Central memory CD8-positive, alpha-beta T cell (primary cell): ENCODE data around the gene CRYGC.
"Not testable (repeated sequence)": the region's sequence is repeated elsewhere in the genome, so short reads cannot be mapped to it uniquely, and the experiment has no call there.

Experiments used
- ATAC-seq: fragments of 150-1000 bp; cut with Tn5 transposase; replicated peaks from 2 replicates; pipeline ENCODE4 v1.10.0; 2022; ENCODE audit warnings: mild to moderate bottlenecking, moderate FRiP score, moderate number of reproducible peaks; ENCODE audit not compliant: poor library complexity, severe bottlenecking; ENCODE audit errors: extremely low read depth
- DNase-seq, 2 donors: peaks; one replicate each; pipeline ENCODE4 v3.0.0; 2021; ENCODE audit warnings: low spot score in 2 of 2
- H3K27ac Mint-ChIP-seq: one replicate; pipeline ENCODE4 v1.8.0; 2022; ENCODE audit warnings: low read depth, mild to moderate bottlenecking, moderate library complexity, mixed read lengths
- H3K27me3 Mint-ChIP-seq: one replicate; pipeline ENCODE4 v1.8.0; 2022; ENCODE audit warnings: mixed read lengths
- H3K36me3 Mint-ChIP-seq: one replicate; pipeline ENCODE4 v1.8.0; 2022; ENCODE audit warnings: mild to moderate bottlenecking, moderate library complexity, mixed read lengths; ENCODE audit not compliant: insufficient read depth
- H3K4me1 Mint-ChIP-seq: one replicate; pipeline ENCODE4 v1.8.0; 2022; ENCODE audit warnings: mixed read lengths
- H3K4me3 Mint-ChIP-seq: one replicate; pipeline ENCODE4 v1.8.0; 2022; ENCODE audit warnings: mild to moderate bottlenecking, moderate library complexity, mixed read lengths
- H3K9me3 Mint-ChIP-seq: one replicate; pipeline ENCODE4 v1.8.0; 2022; ENCODE audit warnings: mixed read lengths

The CRYGC gene

DNA sequence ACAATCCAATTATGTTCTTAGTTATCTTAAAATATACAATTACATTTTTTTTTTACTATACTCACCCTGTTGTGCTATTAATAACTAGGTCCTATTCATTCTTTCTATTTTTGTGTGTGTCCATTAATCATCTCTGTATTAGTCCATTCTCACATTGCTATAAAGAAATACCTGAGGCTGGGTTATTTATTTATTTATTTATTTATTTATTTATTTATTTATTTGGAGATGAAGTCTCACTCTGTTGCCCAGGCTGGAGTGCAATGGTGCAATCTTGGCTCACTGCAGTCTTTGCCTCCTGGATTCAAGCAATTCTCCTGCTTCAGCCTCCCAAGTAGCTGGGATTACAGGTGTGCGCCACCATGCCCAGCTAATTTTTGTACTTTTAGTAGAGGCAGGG lies 30.9 kb downstream of the CRYGC start:
- not testable (repeated sequence) for H3K4me3 Mint-ChIP-seq, DNase-seq, ATAC-seq, H3K36me3 Mint-ChIP-seq, H3K4me1 Mint-ChIP-seq, H3K27ac Mint-ChIP-seq, H3K9me3 Mint-ChIP-seq, H3K27me3 Mint-ChIP-seq

DNA sequence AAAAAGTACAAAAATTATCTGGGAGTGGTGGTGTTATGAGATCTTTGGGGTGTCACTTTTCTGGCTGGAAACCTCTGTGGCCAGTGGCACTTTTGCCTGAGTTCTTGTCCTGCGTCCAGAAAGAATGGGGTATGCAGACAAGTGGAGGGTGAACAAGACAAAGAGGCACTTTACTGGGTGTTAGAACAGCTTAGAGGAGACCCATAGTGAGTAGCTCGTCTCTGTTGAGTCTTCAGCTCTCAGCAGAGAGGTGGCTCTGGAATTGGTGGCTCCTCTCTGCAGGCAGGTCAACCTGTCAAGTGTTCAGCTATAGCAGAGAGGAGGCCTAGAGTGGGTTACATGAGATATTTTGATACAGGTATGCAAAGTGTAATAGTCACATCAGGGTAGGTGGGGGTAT lies 31.4 kb downstream of the CRYGC start:
- H3K27ac Mint-ChIP-seq, result no peak overlapping the region
- H3K9me3 Mint-ChIP-seq, result no peaks in the 10 kb centered on the region
- peaks cover 3% of the 10 kb centered on the region for H3K36me3 Mint-ChIP-seq
- no peak for ATAC-seq
- peaks cover 8% of the 10 kb centered on the region for H3K4me1 Mint-ChIP-seq
- no peaks in the 10 kb centered on the region for H3K27me3 Mint-ChIP-seq
- DNase-seq, result no peak
- H3K4me3 Mint-ChIP-seq, result no peak overlapping the region

DNA sequence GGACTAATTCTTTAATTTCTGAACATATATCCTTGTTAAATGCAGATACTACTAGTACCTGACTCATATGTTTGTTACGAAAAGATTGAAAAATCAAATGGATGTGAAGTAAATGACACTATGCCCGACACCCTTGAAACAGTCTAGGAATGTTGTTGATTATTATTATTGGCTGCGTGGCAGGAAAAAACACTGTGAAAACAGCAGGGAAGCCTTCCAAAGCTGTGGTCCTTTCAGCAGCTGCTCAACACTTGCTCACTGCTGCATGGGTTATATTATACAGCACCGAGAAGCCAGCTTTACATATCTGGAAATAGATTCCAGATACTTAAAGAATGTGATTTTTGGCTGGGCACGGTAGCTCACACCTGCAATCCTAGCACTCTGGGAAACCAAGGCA lies 31.8 kb downstream of the CRYGC start:
- Mint-ChIP-seq H3K36me3 (peaks cover 3% of the 10 kb centered on the region), H3K9me3 (no peaks in the 10 kb centered on the region), H3K27ac (no peak overlapping the region), H3K27me3 (no peaks in the 10 kb centered on the region), H3K4me3 (no peak overlapping the region), H3K4me1 (peaks cover 8% of the 10 kb centered on the region)
- no peak for ATAC-seq
- DNase-seq, result no peak

DNA sequence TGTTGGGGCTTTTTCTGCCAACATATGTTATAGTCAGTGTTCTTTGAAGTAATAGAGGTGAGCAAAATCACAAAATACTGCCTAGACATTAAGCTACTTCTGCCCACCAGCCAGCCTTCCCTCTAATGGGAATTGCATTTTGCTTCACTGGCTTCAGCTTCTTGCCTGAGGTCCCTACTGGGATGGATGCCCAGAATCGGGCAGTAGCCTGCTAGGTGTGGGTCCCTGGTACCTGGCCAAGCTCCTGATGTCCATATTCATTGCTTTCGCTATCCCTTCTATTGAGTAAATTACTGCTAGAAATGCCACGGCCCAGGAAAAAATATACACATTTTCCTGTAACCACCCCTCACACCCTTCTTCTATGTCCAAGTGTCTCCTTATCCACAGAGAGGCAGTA lies 32.3 kb downstream of the CRYGC start:
- no peaks in the 10 kb centered on the region for H3K27me3 Mint-ChIP-seq
- H3K9me3 Mint-ChIP-seq, result no peaks in the 10 kb centered on the region
- ATAC-seq, result no peak
- peaks cover 3% of the 10 kb centered on the region for H3K36me3 Mint-ChIP-seq
- no peak overlapping the region for H3K4me3 Mint-ChIP-seq
- H3K4me1 Mint-ChIP-seq, result peaks cover 8% of the 10 kb centered on the region
- no peak for DNase-seq
- no peak overlapping the region for H3K27ac Mint-ChIP-seq

GRCh38 chr2:208096080-208096479 lies 33.5 kb downstream of the CRYGC start:
- no peak overlapping the region for H3K27ac Mint-ChIP-seq
- H3K4me1 Mint-ChIP-seq, result peaks cover 4% of the 10 kb centered on the region
- no peak for DNase-seq
- peaks cover 3% of the 10 kb centered on the region for H3K36me3 Mint-ChIP-seq
- no peaks in the 10 kb centered on the region for H3K9me3 Mint-ChIP-seq
- no peak for ATAC-seq
- no peak overlapping the region for H3K4me3 Mint-ChIP-seq
- no peaks in the 10 kb centered on the region for H3K27me3 Mint-ChIP-seq

DNA sequence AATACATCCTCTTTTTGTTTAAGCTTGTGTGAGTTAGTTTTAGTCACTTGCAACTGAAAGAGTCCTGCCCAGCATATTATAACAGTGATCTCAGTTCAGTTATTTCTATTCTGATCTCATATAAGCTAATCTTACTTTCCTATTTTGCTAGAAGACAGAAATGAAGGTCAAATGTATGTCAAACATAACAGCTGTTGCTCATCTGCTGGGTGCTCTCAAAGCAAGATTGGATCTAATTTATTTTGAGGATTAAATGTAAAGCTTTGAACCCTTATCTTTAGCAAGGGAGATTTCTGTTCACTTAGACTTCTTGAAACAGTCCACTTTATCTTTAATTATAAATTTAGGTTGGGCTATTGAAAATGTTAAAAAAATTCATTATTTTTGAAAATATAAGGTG lies 36.5 kb downstream of the CRYGC start:
- no peaks in the 10 kb centered on the region for H3K9me3 Mint-ChIP-seq
- DNase-seq, result no peak
- no peak overlapping the region for H3K27ac Mint-ChIP-seq
- H3K36me3 Mint-ChIP-seq, result no peaks in the 10 kb centered on the region
- no peaks in the 10 kb centered on the region for H3K4me1 Mint-ChIP-seq
- no peaks in the 10 kb centered on the region for H3K27me3 Mint-ChIP-seq
- H3K4me3 Mint-ChIP-seq, result no peak overlapping the region
- no peak for ATAC-seq

GRCh38 chr2:208092093-208092832 lies 37.4 kb downstream of the CRYGC start:
- Mint-ChIP-seq H3K4me1 (no peaks in the 10 kb centered on the region), H3K9me3 (no peaks in the 10 kb centered on the region), H3K36me3 (no peaks in the 10 kb centered on the region), H3K4me3 (no peak overlapping the region), H3K27me3 (no peaks in the 10 kb centered on the region), H3K27ac (no peak overlapping the region)
- ATAC-seq, result no peak
- no peak for DNase-seq

DNA sequence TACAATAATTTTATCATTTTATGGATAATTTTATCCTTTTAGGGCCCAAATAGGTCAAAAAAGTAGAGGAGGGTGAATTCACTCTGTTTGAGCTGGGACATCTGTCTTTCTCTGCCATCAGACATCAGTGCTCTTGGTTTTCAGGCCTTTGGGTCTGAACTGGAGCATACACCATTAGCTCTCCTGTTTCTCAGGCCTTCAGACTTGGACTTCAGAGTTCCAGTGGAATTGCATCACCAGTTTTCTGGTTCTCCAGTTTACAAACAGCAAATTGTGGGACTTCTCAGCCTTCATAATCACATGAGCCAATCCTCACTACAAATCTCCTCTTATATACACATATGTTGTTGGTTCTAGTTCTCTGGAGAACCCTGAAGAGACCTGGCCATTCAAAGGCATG lies 39.2 kb downstream of the CRYGC start:
- Mint-ChIP-seq H3K4me1 (no peaks in the 10 kb centered on the region), H3K27me3 (no peaks in the 10 kb centered on the region), H3K27ac (no peak overlapping the region), H3K4me3 (no peak overlapping the region), H3K9me3 (no peaks in the 10 kb centered on the region), H3K36me3 (peaks cover 1% of the 10 kb centered on the region)
- ATAC-seq (no peak), DNase-seq (no peak)

DNA sequence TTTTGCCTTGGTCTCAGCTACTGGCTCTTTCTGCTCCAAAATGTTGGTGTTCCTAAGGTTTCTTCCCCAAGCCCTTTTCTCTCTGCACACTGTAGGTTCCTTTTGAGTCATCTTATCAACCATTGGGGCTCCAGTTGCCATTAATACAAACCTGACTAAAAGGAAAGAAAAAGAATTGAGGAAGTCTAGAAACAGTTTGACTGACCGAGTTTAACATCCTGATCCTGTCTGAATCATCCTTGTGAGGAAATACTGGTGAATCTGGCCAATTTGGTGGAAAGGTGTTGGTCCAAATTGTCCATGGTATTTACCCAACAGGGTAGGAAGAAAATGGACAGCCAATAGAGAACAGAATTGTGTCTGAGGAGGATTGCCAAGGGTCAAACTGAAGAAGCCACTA lies 43.6 kb downstream of the CRYGC start:
- Mint-ChIP-seq H3K27ac (no peak overlapping the region), H3K36me3 (peaks cover 4% of the 10 kb centered on the region), H3K27me3 (peaks cover 14% of the 10 kb centered on the region), H3K4me3 (no peak overlapping the region), H3K9me3 (no peaks in the 10 kb centered on the region), H3K4me1 (no peaks in the 10 kb centered on the region)
- ATAC-seq (no peak), DNase-seq (no peak)

DNA sequence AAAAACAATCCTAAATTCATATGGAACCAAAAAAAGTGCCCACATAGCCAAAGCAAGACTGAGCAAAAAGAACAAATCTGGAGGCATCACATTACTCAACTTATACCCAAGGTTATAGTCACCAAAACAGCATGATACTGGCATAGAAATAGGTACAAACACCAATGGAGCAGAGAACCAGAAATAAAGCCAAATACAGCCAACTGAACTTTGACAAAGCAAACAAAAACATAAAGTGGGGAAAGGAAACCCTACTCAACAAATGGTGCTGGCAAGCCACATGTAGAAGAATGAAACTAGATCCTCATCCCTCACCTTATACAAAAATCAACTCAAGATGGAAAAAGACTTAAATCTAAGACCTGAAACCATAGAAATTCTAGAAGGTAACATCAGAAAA lies 45.8 kb downstream of the CRYGC start:
- ATAC-seq, result no peak
- Mint-ChIP-seq H3K9me3 (no peaks in the 10 kb centered on the region), H3K27me3 (peaks cover 28% of the 10 kb centered on the region), H3K36me3 (peaks cover 4% of the 10 kb centered on the region), H3K4me3 (no peak overlapping the region), H3K4me1 (no peaks in the 10 kb centered on the region), H3K27ac (no peak overlapping the region)
- DNase-seq, result no peak
